Occipital lobe (tissue), 2 donors: Measurements from ENCODE around the gene CRYBG1. TPM values are rescaled to one million over a fixed set of nuclear protein-coding genes. Genes with fewer than 3 reads are reported as not detected.
A peak's percentile ranks its signal among the peaks of the same experiment; 100 is the strongest.
"Not testable (repeated sequence)": the region's sequence is repeated elsewhere in the genome, so short reads cannot be mapped to it uniquely, and the experiment has no call there.

Experiments
- DNase-seq: peaks from one replicate; lab custom pipeline; 2025; lab: John Stamatoyannopoulos, UW
- total RNA-seq: library from RNA; depleted of rRNA; stranded (reverse); fragments of >200 nt; gene quantifications from one replicate; pipeline ENCODE4 v1.2.3, GENCODE V29; 2014

Gene CRYBG1
- total RNA-seq, 1 donor from 2014 or later, result 0.31 TPM

DNA sequence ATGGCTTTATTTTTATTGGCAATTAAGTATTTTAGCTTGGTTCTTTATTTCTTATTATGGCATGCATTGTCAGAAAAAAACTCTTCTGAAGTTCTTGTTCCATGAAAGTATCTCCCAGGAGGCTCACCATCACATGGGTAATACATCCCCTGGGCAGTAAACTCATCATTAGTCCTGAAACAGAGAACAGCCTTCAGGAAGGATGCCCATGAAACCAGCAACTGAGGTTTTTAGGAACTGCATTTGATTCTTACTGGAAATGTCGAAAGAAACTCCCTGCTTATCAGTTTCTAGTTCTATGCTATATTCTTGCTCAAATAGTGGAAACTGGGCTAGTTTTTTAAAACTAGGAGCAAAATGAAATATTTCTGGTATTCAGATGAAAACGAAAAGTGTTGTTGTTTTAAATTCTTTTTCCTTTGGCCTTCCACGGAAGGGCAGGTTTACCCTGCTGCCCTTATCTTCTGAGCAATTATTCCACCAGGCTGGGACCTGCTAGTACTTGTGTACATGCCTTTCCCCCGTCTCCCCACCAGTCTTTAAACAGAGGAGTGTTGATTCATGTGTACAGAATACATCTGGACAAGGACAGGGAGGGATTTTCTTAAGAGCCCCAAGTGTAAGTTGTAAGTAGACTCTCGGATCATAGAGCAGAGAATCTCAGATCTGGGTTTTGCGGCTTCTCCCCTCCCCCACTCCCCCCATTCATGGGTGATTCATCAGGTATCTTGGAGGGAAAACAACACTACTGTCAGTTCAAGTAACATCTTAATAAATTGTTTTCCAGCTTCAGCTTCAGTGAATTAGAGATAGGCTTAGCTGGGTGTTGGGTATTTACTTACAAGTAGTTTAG lies 187.3 kb downstream of the CRYBG1 start:
- no peak for DNase-seq

DNA sequence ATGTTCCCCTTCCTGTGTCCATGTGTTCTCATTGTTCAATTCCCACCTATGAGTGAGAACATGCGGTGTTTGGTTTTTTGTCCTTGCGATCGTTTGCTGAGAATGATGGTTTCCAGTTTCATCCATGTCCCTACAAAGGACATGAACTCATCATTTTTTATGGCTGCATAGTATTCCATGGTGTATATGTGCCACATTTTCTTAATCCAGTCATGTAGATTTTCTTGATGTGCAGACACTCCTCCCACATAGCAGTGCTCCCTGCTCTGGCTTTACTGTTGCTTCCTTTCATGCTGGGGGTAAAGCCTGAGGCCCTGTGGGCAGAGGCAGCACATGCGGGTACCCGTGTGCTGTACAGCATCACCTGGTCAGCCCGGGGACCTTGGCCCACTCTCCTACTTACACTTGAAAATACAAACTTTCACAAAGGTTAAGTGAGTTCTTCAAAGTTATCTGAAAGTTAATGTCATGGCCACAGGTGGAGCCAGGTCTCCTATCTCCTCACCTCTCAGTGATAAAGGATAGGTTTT lies 188.5 kb downstream of the CRYBG1 start:
- not testable (repeated sequence) for DNase-seq

- DNase-seq, result no peak
These were observed 189.0 kb downstream of the CRYBG1 start for GRCh38 chr6:106549521-106549920.

DNA sequence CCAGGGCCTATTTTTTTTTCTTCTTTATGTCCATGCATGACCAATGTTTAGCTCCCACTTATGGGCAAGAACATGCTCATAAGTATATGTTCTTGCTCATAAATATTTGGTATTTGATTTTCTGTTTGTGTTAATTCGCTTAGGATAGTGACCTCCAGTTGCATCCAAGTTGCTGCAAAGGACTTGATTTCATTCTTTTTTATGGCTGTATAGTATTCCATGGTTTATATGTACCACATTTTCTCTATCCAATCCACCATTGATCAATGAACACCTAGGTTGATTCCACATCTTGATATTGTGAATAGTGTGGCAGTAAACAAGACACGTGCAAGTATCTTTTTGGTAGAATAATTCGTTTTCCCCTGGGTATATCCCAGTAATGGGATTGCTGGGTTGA lies 190.6 kb downstream of the CRYBG1 start:
- DNase-seq, result no peak

- no peak for DNase-seq
These were observed 192.9 kb downstream of the CRYBG1 start for GRCh38 chr6:106553440-106553839.

DNA sequence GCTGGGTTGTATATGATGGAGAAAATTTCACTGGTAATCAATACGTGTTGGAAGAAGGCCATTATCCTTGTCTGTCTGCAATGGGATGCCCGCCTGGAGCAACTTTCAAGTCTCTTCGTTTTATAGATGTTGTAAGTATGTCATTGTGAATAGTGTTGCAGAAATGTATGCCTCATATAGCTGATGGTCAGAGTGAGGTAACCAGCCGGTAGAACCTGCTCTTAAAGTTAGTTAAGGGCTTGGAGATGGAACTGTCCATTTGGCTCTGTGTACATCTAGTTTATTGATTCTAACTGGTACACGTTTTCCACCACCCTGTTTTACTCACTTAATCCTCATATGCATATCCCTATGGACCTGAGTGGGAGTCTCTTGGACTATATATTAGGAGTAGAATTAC lies 195.2 kb downstream of the CRYBG1 start:
- no peak for DNase-seq

DNA sequence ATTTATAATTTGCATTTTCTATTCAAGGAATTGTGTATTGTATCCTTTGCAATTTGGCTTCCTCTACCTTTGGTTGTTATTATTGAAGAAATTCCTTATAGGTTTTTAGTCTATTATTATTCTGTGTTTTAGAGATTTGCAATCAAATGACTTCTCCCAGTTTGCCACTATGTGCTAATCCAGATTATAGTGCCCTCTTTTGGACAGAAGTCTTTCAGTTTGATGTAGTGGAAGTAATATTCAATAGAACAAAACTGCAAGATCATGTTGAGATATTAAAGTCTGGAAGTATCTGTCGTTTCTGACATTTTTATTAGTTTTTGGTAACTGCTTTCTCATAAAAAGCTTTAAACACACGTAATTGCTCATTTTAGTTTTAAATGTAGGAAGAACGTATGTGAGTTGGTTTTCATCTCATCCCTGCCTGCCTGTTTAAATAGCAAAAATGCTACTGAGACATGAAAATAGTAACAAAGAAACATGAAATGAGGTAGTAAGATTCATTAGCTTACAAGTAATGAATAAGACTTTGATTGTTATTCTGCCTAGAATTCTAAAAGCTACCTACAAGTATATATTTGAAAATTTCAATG lies 195.9 kb downstream of the CRYBG1 start:
- no peak for DNase-seq

GRCh38 chr6:106557837-106558236 lies 197.3 kb downstream of the CRYBG1 start:
- no peak for DNase-seq

DNA sequence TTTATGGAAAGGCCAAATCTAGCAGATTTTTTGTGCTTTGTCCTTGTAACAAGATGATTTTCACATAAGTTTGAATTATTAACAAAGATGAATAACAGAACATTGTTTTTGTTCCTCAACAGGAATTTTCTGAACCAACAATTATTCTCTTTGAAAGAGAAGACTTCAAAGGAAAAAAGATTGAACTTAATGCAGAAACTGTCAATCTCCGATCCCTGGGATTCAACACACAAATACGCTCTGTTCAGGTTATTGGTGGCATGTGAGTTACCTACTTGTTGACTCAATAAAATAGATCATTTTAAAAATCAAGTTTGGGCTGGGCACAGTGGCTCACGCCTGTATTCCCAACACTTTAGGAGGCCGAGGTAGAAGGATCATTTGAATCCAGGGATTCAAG lies 197.8 kb downstream of the CRYBG1 start:
- no peak for DNase-seq

GRCh38 chr6:106559659-106560058 lies 199.1 kb downstream of the CRYBG1 start:
- not testable (repeated sequence) for DNase-seq

DNA sequence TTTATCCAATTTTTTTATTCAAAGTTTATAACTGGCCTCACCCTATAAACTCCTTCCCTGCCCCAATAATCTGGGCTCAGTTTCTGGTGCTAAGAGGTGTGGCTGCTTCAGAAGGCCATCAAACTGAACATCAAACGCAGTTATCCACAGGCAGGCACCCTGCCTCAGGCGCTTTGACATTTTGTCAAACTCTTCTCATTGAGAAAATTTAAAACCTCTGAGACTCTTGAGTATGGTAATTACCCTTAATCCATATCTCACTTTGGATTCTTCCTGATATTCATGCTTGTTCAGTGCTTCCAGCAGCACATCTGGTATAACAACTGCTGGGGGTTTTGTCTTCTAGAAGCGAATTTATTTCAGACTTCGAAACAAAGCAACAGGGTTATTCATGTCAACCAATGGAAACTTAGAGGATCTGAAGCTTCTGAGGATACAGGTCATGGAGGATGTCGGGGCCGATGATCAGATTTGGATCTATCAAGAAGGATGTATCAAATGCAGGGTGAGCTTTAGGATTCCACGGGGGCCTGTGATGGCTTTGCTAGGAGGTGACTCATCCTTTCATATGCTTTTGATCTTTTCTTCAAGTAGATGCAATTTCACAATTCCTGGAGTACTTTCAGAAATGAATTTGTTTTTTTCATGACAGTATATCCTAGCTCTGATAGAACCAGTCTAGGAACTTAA lies 200.6 kb downstream of the CRYBG1 start:
- DNase-seq, result no peak

GRCh38 chr6:106561686-106562405 lies 201.3 kb downstream of the CRYBG1 start:
- no peak for DNase-seq

GRCh38 chr6:106563614-106564013 lies 203.1 kb downstream of the CRYBG1 start:
- DNase-seq, result no peak

DNA sequence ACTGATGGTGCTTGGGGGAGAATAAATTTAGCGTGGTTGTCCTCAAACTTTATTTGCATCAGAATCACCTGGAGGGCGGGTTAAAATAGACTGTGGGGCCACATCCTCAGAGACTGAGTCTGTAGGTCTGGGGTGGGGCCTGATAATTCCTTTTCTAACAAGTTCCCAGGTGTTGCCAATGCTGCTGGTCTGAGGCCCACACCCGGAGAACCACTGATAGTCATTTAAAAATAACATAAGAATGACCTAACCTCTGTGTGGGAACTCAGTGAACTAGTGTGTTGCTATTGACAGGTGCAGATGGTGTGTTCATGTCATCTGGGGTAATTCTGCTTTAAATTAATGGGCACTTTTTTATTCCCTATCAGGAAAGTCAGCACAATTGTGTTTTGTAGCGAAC lies 204.0 kb downstream of the CRYBG1 start:
- DNase-seq, result no peak

- DNase-seq, result no peak
These were observed 208.0 kb downstream of the CRYBG1 start for GRCh38 chr6:106568530-106568929.

DNA sequence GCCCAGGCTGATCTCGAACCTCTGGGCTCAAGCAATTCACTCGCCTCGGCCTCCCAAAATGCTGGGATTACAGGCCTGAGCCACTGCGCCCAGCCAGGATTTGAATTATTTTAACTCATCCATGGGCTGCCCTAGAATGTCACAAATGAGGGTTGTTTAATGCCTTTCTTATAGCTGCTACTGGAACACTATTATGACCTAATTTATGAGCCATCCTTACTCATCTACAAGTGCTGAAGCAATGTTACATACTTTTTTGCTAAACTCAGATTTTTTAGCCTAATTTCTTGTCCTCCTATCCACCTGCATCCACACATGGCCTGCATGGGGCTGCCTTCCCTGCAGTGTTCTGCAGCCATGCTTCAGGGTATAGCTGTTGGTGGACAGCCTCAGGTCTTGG lies 208.9 kb downstream of the CRYBG1 start:
- no peak for DNase-seq

DNA sequence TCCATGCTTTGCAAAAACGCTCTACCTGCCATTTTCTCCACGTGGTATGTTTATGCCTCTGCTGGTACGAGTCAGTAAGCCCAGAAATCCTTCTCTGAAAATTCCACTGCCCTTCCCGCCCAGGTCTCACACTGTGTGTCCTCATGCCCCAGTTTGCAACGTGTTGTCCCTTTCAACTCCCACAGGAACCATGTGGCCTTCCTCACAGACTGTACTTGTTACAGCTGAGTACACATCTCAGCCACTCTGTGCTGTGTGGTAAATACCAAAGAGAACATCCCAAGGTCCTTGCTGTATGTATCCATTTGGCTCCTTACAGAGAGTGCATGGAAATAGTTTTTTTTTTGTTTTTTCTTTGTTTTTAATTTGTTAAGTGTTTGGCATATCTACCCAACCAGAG lies 211.9 kb downstream of the CRYBG1 start:
- no peak for DNase-seq

DNA sequence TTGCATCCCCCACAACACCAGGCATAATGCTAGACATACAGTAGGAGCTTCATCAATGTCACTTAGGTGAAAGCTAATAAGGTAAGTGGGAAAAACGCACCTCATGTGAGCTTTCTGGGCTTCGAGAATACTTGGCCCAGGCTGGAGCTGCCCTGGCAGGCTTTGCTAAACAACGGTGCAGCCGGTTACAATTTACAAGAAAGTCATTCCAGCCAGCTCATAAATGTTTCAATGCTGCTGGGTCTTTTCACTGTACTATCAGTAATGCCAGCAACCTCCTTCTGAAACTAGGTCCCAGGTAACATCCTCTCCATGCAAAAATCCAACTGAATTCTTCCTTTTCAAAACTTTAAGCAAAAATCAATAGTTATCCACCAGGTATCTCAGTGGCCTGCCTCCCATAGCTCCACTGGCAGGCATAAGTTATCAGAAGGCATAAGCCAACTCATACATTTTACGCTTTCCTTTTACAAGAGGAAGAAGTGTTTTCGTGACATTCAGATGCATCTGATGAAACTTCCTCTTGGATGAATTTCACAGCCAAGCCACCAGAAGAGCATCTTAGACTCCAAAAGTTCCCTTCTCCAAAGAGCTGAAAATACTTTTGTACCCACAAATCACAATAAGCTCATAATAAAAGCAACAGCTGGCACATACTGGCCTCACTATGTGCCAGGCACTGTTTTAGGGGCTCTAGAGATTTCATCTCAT lies 212.5 kb downstream of the CRYBG1 start:
- DNase-seq, result no peak

DNA sequence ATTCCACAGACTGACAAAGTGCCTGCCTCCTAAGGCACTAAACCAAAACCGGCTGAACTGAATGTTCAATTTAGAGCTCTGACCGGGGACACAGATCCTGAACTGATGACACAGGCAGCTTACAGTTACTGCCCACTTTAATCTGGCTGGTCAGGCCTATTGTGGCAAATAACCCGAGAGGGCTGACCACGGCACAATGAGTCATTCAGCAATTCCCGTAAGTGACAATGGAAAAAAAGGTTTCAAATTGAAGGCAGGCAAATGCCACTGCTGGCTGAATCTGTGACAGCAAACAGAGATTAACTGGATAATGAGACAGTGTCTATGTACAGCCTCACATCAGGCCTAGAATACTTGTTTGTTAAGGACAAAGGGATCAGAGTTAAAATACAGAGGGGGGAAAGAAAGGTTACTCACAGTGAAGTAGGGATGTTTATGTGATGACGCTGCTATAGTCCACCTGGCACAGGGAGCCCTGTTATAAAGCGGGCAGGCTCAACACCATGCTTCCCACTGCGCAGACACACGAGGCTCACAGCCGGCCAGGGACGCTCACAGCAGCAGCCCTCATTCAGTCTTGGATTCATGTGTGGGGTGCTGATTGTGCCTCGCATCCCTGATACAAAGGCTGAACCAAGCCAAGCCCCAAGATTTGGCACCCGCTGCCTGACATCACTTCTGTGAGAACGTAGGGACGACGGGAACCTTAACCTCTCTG lies 214.4 kb downstream of the CRYBG1 start:
- peak; percentile 40 for DNase-seq

GRCh38 chr6:106579281-106579680 lies 218.8 kb downstream of the CRYBG1 start:
- DNase-seq, result no peak
